Activated CD4-positive, alpha-beta T cell treated with anti-CD3 and anti-CD28 coated beads, Interleukin-2, amount 50 U/mL, for 48 hours (primary cell): ENCODE measurements around the gene ZNRF3.
"Not testable (repeated sequence)": the region's sequence is repeated elsewhere in the genome, so short reads cannot be mapped to it uniquely, and the experiment has no call there.

Experiments used
- DNase-seq, 2 experiments: peaks; one replicate each; pipeline ENCODE4 v3.0.0-alpha.2; 2020

The ZNRF3 gene

GRCh38 chr22:28989035-28989464 lies 105.7 kb downstream of the ZNRF3 start:
- peak; percentile 25 to 48 for DNase-seq

GRCh38 chr22:28989484-28989883 lies 106.1 kb downstream of the ZNRF3 start:
- no peak for DNase-seq

GRCh38 chr22:28989912-28990311 lies 106.5 kb downstream of the ZNRF3 start:
- DNase-seq: no peak

DNA sequence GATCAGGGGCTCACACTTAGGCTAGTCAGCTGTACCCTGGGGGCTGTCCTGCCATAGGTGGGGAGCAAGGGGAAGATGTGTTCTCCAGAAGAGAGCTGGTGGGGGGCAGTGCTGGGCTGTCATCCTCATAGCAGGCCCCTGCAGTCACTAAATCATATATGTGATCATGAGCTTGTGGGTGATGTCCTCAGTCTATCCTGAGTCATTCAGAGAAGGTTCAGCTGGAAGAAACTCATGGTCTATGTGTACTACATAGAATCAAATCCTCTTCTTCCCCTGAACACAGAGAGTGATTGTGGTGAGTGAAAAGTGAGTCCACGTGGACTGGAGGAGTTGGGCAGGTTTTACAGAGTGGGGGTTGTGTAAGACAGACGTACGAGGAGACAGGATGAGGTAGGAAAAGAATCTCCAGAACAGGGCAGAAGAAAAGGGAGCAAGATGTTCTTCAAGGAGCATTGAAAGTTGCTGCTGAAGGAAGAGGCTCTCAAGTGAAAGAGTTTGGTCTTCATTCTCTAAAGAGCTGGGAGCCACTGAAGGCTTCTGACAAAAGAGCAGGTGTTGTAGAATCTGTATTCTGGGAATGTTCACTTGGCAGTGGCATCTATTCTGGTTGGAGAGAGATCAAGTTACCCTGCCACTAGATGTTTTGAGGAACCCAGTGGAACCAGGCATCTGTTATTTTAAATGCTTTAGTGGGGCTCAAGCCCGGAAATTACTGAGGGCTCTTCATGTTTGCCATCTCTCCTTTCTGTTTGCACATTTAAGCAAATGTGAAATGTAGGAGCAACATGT lies 109.4 kb downstream of the ZNRF3 start:
- no peak for DNase-seq

DNA sequence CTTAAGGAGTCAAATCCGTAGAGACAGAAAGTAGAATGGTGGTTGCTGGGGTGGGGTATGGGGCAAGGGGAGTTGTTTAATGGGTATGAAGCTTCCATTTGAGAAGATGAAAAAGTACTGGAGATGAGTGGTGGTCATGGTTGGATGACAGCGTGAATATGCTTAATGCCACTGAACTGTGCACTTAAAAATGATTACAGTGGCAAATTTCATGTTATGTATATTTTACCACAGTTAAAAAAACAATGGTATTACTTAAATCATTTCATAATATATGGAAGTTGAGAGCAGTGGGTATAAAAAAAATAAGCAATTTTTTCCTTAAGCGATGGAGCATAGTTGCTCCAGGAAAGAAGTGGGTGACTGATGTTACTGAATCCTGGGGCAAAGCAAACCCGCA lies 111.2 kb downstream of the ZNRF3 start:
- DNase-seq: no peak

DNA sequence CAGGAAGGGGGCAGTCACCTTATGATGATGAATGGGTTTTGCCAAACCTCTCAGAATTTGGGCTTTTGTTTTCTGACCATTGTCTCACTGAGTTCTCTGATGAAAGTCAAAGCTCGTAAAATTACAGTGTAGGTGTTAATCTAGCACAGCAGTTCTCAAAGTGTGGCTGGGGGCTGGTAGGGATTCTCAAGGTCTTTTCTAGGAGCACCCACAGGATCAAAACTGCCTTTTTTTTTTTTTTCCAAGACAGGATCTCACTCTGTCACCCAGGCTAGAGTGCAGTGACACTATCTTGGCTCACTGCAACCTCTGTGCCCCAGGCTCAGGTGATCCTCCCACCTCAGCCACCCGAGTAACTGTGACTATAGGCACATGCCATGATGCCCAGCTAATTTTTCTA lies 112.2 kb downstream of the ZNRF3 start:
- no peak for DNase-seq

DNA sequence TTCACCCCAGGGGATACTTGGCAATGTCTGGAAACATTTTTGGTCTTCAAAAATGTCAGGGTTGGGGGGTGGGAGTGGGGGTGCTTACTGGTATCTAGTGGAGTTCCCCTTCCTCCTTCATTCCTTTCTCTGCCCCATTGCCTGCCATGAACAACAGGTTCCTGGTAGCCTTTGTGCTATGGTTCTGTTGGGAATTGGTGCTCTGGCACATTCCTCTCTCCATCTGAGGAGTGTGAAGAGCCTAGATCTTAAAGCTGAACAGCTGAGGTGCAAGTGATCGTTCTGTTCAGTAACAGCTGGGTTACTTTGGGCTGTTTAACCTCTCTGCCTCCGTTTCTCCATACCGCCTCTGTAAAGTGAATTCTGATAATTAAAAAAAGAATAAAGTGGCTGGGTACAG lies 114.0 kb downstream of the ZNRF3 start:
- no peak for DNase-seq

DNA sequence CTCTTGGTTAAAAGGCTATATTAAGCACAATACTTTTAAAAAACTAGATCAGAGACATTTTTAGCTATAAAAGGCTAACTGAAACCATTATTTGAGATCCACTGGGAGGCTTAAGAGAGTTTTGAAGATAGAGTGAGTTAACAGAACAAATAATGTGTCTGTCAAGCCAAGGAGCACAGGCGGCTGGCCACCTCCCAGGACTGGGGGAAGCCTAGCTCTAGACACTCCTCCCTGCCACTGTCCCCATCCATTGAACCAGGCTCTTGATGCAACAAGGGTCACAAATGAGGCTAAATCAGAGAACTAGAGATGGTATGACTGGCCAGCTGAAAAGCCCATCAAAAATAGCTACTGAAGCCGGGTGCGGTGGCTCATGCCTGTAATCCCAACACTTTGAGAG lies 115.3 kb downstream of the ZNRF3 start:
- no peak for DNase-seq

DNA sequence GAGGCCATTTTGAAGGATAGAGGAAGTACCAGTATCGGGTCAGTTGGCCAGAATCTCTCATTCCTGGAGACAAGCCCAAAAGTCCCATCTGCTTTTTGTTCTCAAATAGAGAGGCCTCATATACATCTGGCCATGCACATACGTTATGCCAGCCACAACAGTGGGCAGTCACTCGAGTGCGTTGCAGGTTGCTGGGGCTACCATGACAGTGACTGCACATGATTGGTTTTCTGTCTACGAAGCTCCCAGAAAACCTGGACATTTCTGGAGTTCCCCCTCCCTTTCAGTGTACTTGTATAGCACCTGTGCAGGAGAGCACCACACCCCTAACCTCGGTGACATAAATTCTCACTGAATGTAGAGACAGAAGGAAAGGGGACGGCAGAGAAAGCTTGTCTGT lies 116.1 kb downstream of the ZNRF3 start:
- no peak for DNase-seq

DNA sequence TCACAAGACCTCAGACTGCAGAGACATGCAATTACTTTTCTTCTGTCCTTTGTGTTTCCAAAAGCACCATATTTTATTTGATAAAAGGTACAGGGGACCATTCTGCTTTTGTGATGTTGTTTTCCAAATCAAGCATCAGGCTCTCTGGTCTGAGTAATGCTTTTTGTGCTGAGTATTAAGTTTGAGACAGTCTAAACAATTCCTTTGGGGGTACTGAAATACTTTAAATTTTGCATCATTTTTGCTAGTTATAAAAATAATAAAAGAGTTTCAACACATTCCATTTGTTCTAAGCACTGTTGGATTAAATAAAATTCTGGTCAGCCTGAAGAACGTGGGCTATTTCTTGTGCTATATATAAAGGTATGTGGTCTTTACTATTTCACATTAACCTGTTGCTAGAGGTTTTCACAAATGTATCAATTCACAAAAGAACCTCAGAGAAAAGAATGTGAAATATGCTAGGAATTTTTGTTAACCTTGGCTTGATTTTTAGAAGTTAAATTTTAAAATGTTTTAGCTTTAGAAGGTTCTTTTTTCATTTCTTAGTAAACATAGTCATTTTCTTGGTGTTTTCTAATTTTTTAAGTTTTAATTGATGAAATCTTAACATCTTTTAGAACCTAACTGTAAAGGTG lies 116.7 kb downstream of the ZNRF3 start:
- DNase-seq: no peak

DNA sequence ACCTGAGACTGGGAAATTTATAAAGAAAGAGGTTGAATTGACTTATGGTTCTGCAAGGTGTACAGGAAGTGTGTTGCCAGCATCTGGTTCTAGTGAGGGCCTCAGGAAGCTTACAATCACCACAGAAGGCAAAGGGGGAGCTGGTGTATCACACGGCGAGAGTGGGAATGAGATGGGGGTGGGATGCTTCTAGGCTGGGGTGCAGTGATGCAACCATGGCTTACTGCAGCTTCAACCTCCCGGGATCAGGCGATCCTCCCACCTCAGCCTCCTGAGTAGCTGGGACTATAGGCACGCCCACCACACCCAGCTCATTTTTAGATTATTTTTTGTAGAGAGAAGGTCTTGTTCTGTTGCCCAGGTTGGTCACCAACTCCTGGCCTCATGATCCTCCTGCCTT lies 117.3 kb downstream of the ZNRF3 start:
- DNase-seq: no peak

DNA sequence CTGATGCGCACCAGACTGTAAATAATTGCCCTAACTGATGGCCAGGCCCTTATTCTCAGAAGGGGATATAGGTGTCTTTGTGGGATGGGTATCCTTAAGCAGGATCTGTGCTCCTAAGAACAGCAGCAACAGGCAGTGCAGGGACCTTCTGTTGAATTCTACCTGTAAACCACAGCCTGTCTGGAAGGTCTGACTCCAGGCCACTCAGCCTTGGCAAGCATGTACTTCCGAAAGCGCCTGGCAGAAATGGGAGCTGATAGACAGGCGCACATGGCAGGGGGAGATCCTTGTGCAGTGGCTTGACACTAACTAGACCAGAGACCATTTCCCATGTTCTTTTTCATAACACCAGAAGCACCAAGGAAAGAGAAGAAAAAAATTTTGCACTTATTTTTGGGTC lies 119.2 kb downstream of the ZNRF3 start:
- DNase-seq: no peak

GRCh38 chr22:29003552-29003951 lies 120.2 kb downstream of the ZNRF3 start:
- DNase-seq: no peak

GRCh38 chr22:29003975-29004646 lies 120.7 kb downstream of the ZNRF3 start:
- no peak for DNase-seq

GRCh38 chr22:29004647-29005371 lies 121.4 kb downstream of the ZNRF3 start:
- no peak for DNase-seq

DNA sequence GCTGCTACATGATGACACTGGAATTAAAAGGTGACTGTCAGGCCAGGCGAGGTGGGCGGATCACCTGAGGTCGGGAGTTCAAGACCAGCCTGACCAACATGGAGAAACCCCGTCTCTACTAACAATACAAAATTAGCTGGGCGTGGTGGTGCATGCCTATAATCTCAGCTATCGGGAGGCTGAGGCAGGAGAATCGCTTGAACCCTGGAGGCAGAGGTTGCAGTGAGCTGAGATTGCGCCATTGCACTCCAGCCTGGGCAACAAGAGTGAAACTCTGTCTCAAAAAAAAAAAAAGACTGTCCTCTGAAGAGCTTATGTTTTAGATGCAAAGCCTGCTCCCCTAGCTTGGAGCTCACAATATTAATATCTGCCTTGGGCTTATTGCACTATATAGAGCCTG lies 122.4 kb downstream of the ZNRF3 start:
- DNase-seq: not testable (repeated sequence)

GRCh38 chr22:29006346-29006745 lies 123.0 kb downstream of the ZNRF3 start:
- DNase-seq: no peak

DNA sequence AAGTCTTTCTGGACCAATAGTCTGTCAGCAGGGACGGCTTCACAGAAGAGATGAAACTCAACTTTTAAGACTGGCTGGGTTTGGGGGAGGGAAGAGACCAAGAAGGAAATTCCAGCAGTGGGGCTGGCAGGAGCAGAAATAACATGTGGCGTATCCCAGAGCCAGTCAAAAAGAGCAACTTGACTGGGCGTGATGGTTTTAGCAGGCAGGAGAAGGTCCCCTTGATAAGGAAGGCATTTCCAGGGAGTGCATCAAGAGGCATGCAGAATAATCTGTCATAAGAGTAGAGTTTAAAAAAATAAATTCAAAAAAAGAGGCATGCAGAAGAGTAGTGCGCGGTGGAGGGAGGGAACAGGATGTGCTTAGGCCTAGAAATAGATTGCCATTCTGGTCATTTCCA lies 125.8 kb downstream of the ZNRF3 start:
- DNase-seq: no peak

DNA sequence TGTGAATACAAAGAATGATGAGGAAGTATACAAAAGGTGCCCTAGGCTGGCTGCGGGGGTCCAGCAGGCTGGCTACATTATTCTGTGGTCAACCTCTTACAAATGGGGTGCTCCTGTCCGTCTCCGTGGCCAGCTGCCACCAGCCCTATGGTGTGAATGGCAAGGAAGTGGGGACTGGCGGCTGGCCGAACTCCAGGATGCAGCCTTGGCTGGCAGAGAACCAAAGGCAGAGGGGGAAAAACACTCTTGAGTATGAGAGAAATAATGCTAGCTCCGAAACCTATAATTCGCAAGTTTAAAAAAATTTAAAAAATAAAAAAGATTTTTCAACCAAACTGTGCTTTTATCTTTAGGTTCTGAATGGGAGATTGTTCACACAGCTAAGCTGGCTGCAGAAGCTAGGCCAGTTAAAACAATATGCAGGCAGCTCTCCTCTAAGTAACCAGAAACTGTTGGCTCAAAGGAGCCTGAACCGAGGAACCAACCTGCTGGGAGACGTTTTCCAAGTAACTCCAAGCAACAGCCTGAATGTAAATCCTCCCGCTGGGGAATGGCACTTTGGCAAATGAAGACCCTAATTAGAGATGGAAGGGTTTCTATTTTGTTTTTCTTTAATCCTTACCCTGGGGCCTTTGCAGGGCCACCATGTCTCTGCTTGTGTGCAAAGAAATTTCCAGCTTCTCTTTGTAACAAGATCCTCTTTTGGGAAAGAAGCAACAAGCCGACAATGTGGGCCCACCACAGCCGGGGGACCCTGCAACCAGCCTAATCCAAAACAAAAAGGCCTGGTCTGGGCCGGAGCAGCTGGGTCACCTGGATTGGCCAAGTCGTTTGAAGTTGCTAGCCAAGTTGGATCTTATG lies 128.1 kb downstream of the ZNRF3 start:
- no peak for DNase-seq

DNA sequence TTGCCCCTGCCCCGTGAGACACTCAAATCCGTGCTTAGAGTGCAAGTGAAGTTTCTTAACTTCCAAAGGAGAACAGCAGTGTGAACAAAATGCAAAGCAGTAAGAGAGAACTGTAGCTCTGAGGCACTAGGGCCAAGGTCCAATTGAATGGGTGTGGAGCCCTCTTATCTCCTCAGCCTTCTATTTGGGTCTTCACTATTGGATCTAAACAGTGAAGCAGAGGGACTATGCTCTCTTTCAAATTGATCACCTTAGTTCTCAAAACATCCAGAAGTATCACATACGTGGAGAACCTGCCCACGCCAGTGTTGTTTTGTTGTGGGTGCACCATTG lies 128.7 kb downstream of the ZNRF3 start:
- no peak for DNase-seq

DNA sequence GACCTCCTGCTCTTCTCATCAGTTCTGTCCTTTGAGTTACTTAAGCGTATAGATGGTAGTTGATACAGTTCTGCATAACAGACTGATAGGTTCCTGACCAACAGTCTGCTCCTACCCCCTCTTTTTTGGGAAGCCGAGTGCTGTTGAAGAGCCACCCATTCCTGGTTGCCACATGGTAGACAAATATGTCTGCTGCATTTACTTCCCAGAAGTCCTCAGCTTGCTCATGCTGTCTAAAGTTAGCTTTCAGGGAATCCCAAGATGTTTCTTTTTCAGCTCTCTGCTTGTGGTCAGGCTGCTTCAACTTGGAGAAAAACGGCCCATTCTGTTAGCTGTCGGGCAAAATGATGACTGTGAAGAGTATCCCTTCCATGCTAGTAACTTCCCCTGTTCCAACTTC lies 129.6 kb downstream of the ZNRF3 start:
- DNase-seq: no peak

- DNase-seq: no peak
These were observed 130.9 kb downstream of the ZNRF3 start for GRCh38 chr22:29014293-29014692.

DNA sequence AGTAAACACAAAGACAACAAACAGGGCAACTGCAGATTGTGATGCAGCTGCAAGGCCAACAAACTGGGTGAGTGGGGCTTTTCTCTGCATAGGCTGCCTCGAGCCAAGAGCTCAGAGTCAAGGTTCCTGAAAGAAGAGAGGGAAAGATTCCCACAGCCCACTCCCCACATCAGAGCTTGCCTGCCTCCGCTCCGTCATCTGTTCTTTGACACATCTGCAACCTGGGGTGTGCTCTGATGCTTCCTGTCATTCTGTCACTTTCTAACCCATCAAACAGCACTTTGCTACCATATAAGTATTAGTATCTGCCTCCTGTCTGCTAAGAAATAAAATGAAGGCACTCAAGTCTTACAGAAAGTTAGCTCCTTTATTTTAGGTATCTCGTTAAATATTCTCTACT lies 131.4 kb downstream of the ZNRF3 start:
- DNase-seq: no peak
